ENCODE data around the gene RABEP1.

RABEP1 gene

DNA sequence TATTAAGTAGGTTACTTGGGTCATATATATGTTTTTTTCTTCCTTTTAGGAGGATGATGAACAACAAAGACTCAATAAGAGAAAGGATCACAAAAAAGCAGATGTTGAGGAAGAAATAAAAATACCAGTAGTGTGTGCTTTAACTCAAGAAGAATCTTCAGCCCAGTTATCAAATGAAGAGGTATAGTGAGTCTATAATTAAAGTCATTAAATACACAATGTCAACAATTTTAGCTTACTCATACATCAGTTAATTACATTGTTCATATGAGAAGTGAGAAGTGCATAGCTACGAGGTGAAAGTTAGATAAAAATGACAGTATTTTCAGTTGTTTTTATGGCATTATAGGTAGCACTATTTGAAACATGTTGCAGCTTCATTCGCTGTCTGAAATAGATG is 72.2 kb downstream of the RABEP1 start:
- TF ChIP-seq, protein P1, sequence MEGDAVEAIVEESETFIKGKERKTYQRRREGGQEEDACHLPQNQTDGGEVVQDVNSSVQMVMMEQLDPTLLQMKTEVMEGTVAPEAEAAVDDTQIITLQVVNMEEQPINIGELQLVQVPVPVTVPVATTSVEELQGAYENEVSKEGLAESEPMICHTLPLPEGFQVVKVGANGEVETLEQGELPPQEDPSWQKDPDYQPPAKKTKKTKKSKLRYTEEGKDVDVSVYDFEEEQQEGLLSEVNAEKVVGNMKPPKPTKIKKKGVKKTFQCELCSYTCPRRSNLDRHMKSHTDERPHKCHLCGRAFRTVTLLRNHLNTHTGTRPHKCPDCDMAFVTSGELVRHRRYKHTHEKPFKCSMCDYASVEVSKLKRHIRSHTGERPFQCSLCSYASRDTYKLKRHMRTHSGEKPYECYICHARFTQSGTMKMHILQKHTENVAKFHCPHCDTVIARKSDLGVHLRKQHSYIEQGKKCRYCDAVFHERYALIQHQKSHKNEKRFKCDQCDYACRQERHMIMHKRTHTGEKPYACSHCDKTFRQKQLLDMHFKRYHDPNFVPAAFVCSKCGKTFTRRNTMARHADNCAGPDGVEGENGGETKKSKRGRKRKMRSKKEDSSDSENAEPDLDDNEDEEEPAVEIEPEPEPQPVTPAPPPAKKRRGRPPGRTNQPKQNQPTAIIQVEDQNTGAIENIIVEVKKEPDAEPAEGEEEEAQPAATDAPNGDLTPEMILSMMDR (IDR thresholded peaks at IDR 0.05; ENCODE audit: extremely low read depth, missing control alignments) = no peak
- DNase-seq (ENCODE audit: low spot score) = no peak

DNA sequence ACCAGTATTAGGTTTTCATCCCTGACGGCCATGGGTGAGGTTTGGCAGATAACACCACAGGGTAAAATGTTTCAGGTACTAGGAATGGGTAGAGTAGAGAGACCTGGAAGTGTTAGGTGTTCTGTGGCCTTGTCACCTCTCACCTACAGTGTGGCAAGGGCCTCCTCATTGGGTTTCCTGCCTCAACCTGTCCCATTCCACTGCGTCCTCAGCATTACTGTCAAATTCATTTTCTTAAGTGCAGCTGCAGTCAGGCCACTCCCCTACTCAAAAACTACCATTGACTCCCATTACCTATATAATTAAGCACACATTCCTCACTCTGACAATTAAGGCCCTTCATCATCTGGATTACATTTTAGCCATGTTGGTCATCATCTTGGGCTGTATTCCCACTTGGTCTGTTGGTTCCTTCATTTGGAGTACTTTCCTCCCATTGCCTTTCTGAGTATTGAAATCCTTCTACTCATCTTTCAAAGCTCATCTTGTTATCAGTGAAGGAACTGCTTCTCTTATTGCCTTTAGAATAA is 72.9 kb downstream of the RABEP1 start:
- no peak for DNase-seq (ENCODE audit: low spot score)
- TF ChIP-seq, protein P1 (IDR thresholded peaks at IDR 0.05; ENCODE audit: extremely low read depth, missing control alignments) = no peak

DNA sequence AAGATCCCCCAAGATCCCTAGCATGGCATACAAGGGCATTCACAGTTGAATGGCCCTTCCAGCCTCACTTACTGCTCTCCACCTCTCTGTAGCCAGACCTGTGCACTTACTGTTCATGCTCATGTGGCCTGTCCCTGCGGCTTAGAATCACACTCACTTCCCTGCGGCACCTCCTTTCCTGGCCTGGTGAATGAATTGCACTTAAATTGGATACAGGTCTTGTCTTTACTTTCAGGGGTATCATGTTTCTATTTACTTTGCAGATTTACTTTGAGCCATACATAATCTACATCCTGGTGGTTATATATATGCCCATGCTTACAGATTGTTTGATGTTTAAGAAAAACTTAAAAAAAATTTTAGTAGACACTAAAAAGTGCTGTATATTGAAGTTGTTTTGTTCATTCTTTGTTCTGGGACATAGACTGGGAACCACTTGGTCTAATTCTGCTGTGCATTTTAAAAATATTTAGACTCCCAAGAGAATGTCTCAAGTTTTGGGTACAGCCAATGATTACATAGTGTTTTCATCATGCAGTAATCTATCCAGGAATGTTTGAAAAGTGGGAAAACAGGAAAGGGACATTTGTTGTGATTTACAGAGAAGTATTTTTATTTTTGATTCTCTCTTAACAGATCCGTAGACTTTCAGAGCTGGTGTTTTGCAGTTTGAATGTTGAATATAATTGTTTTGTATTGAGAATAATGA is 73.5 kb downstream of the RABEP1 start:
- no peak for DNase-seq (ENCODE audit: low spot score)
- TF ChIP-seq, protein P1 (IDR thresholded peaks at IDR 0.05; ENCODE audit: extremely low read depth, missing control alignments) = no peak

DNA sequence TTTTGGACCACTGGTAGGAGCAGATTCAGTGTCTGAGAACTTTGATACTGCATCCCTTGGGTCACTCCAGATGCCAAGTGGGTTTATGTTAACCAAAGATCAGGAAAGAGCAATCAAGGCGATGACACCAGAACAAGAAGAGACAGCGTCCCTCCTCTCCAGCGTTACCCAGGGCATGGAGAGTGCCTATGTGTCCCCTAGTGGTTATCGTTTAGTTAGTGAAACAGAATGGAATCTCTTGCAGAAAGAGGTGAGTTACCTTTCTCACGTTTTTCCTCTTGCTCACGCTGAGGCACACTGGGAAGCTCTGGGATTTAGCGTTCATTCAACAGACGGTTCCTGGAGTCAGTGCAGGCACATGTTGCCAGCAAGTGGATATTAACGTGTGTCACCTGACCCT is 79.3 kb downstream of the RABEP1 start:
- DNase-seq (ENCODE audit: low spot score) = no peak
- TF ChIP-seq, protein P1 (IDR thresholded peaks at IDR 0.05; ENCODE audit: extremely low read depth, missing control alignments) = no peak

DNA sequence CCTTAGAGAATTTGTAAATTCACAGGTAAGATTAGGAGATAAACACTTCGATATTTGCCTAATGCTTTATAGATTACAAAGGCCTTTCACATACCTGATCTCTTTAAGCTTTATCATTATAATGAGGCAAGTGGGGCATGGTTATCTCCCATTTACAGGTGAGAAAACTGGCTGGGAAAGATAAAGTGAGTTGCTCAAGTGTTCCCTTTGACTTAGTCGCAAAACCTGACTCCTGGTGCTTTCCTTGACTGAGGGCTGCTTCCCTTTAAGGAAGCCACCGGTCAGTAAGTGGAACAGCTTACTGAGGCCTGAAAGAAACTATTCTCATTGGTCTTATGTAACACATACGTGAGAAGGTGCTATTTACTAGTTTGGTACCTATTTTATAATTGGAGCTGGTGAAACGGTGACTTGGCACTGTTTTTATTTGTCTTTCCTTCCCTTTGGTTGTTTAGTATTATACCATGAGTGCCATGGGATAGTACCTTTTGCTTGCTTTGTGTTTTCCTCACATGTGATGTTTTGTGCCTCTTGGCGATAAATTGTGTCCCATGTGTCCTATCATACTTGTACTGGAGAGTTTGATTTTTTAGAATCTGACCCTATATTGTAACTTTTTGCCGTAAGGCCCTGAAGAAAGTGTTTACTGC is 80.2 kb downstream of the RABEP1 start:
- TF ChIP-seq, protein P1 (IDR thresholded peaks at IDR 0.05; ENCODE audit: extremely low read depth, missing control alignments) = no peak
- DNase-seq (ENCODE audit: low spot score) = no peak

DNA sequence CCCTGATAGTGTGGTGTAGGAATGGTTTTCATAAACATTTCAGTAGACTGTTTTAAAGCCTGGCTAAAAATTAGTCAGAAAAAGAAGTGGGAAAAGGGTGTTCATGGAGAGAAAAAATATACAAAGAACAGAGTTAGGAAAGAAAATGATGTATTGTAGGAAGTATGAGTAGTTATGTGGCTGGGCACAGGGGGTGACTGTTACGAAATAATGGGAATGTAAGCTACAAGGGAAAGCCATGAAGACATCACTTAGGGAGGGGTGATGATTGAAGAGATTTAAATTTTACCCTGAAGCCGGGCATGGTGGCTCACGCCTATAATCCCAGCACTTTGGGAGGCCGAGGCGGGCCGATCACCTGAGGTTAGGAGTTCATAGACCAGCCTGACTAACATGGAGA is 82.1 kb downstream of the RABEP1 start:
- TF ChIP-seq, protein P1 (IDR thresholded peaks at IDR 0.05; ENCODE audit: extremely low read depth, missing control alignments) = no peak
- no peak for DNase-seq (ENCODE audit: low spot score)

DNA sequence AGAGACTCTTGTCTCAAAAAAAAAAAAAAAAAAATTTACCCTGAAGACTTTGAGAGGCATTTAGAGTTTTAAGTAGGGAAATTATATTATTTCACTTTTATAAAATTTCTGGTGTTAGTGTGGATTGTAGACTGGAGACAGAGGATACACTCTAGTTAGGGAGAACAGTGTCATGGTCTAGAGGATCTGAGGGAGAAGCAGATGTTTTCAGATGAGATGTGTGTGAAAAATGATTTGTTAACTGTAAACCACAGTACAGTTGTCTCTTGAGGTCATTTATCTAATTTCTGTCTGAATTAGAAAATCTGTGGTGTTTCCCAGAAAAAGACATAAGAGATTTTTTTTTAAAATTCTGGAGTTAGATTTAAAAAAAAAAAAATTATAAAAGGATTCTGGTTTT is 82.6 kb downstream of the RABEP1 start:
- TF ChIP-seq, protein P1 (IDR thresholded peaks at IDR 0.05; ENCODE audit: extremely low read depth, missing control alignments) = no peak
- DNase-seq (ENCODE audit: low spot score) = no peak
